Neural progenitor cell (in vitro differentiated cells): ENCODE results near the gene SLC66A3. TPM values are rescaled to one million over a fixed set of nuclear protein-coding genes. Genes with fewer than 3 reads are reported as not detected.
A peak's percentile ranks its signal among the peaks of the same experiment; 100 is the strongest.

Experiments used
- DNase-seq: peaks from one replicate; pipeline ENCODE4 v3.0.0-alpha.2; 2016; ENCODE audit warnings: low spot score
- H2AFZ ChIP-seq: fragments of 200-600 bp; sonication (generic); replicated peaks from 2 replicates; pipeline ENCODE4 v1.6.1; 2016; ENCODE audit warnings: antibody characterized with exemption
- H3F3A ChIP-seq: fragments of 200-600 bp; sonication (generic); 2 replicates; pipeline ENCODE4 v1.6.1; 2016; ENCODE audit warnings: antibody characterized with exemption, low read depth
- H3K27ac ChIP-seq: fragments of 200-600 bp; sonication (generic); 2 replicates; pipeline ENCODE4 v1.5.1; 2016; ENCODE audit warnings: mild to moderate bottlenecking
- H3K27me3 ChIP-seq: fragments of 200-600 bp; sonication (generic); 2 replicates; pipeline ENCODE4 v1.6.1; 2016; ENCODE audit warnings: mild to moderate bottlenecking, moderate library complexity
- H3K36me3 ChIP-seq: fragments of 200-600 bp; sonication (generic); 2 replicates; pipeline ENCODE4 v1.5.1; 2016
- H3K4me1 ChIP-seq: fragments of 200-600 bp; sonication (generic); 2 replicates; pipeline ENCODE4 v1.6.1; 2016; ENCODE audit warnings: mixed run types
- H3K4me2 ChIP-seq: fragments of 200-600 bp; sonication (generic); 2 replicates; pipeline ENCODE4 v1.6.1; 2016
- H3K4me3 ChIP-seq: fragments of 200-600 bp; sonication (generic); 2 replicates; pipeline ENCODE4 v1.5.1; 2016
- H3K79me2 ChIP-seq: fragments of 200-600 bp; sonication (generic); 2 replicates; pipeline ENCODE4 v1.6.1; 2016; ENCODE audit warnings: low read depth
- H3K9ac ChIP-seq: fragments of 200-600 bp; sonication (generic); 2 replicates; pipeline ENCODE4 v1.6.1; 2016
- H3K9me3 ChIP-seq: fragments of 200-600 bp; sonication (generic); 2 replicates; pipeline ENCODE4 v1.5.1; 2016; ENCODE audit warnings: low read depth
- H4K20me1 ChIP-seq: fragments of 200-600 bp; sonication (generic); 2 replicates; pipeline ENCODE4 v1.6.1; 2016; ENCODE audit warnings: low read depth
- H3K27ac Mint-ChIP-seq: 3 replicates; pipeline ENCODE4 v1.8.0; 2021; ENCODE audit warnings: mixed read lengths
- H3K27me3 Mint-ChIP-seq: 2 replicates; pipeline ENCODE4 v1.8.0; 2022; ENCODE audit warnings: low read depth, mild to moderate bottlenecking, inconsistent platforms, moderate library complexity, mixed read lengths; ENCODE audit not compliant: insufficient read depth
- H3K36me3 Mint-ChIP-seq: 3 replicates; pipeline ENCODE4 v1.8.0; 2021; ENCODE audit warnings: mixed read lengths
- H3K4me1 Mint-ChIP-seq: 3 replicates; pipeline ENCODE4 v1.8.0; 2021; ENCODE audit warnings: mixed read lengths
- H3K4me3 Mint-ChIP-seq: 3 replicates; pipeline ENCODE4 v1.8.0; 2021; ENCODE audit warnings: mild to moderate bottlenecking, moderate library complexity, mixed read lengths
- H3K9me3 Mint-ChIP-seq: 3 replicates; pipeline ENCODE4 v1.8.0; 2020; ENCODE audit warnings: mixed read lengths
- EZH2 ChIP-seq: fragments of 200-600 bp; sonication (generic); IDR thresholded peaks from 2 replicates; pipeline ENCODE4 v1.6.1; 2017; ENCODE audit warnings: antibody characterized with exemption, mild to moderate bottlenecking, moderate library complexity
- EZH2phosphoT487 ChIP-seq: fragments of 200-600 bp; sonication (generic); IDR thresholded peaks from 2 replicates; pipeline ENCODE4 v1.6.1; 2017; ENCODE audit warnings: antibody characterized with exemption
- total RNA-seq: library from RNA; depleted of rRNA; stranded (reverse); fragments of >200 nt; gene quantifications from 2 replicates; pipeline ENCODE4 v1.2.3, GENCODE V29; 2015; ENCODE audit warnings: low replicate concordance
- TF ChIP-seq, protein P1 (sequence below): fragments of 200-600 bp; sonication (generic); IDR thresholded peaks from 2 replicates; pipeline ENCODE4 v1.5.1; 2017; ENCODE audit warnings: antibody characterized with exemption, mild to moderate bottlenecking

SLC66A3 gene
- total RNA-seq, 1 donor from 2014 or later = 19.3 TPM

DNA sequence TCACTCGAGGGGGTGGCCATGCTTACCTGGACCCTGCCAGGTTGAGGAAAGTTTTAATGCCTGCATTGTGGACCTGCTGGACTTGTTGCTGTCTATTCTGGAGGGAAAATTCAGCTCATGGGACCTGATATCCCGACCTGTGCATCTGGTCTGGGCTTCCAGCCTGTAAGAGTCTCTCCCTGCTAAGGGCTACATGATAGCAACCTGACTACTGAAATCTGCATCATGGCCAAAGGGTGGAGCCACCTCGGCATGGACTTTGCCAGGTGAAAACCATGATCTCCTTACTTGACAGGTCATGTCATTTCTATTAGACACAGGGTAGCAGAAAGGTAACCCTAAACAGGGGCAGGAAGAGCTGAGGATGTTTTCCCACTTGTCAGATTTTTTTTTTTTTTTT is 12.9 kb upstream of the SLC66A3 start:
- Histone ChIP-seq H3K9ac (no peak overlapping the region), H3K9me3 (no peaks in the 10 kb centered on the region), H3F3A (no peaks in the 10 kb centered on the region), H3K79me2 (no peaks in the 10 kb centered on the region), H2AFZ (no peak overlapping the region), H3K27me3 (no peaks in the 10 kb centered on the region), H4K20me1 (no peaks in the 10 kb centered on the region), H3K4me1 (no peaks in the 10 kb centered on the region), H3K27ac (no peak overlapping the region), H3K4me2 (no peak overlapping the region), H3K4me3 (no peak overlapping the region), H3K36me3 (no peaks in the 10 kb centered on the region)
- no peak overlapping the region for H3K4me3 Mint-ChIP-seq
- DNase-seq = no peak
- no peaks in the 10 kb centered on the region for H3K36me3 Mint-ChIP-seq
- no peak for TF ChIP-seq EZH2
- TF ChIP-seq EZH2phosphoT487 = no peak
- TF ChIP-seq, protein P1, sequence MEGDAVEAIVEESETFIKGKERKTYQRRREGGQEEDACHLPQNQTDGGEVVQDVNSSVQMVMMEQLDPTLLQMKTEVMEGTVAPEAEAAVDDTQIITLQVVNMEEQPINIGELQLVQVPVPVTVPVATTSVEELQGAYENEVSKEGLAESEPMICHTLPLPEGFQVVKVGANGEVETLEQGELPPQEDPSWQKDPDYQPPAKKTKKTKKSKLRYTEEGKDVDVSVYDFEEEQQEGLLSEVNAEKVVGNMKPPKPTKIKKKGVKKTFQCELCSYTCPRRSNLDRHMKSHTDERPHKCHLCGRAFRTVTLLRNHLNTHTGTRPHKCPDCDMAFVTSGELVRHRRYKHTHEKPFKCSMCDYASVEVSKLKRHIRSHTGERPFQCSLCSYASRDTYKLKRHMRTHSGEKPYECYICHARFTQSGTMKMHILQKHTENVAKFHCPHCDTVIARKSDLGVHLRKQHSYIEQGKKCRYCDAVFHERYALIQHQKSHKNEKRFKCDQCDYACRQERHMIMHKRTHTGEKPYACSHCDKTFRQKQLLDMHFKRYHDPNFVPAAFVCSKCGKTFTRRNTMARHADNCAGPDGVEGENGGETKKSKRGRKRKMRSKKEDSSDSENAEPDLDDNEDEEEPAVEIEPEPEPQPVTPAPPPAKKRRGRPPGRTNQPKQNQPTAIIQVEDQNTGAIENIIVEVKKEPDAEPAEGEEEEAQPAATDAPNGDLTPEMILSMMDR = no peak
- H3K9me3 Mint-ChIP-seq = peaks cover 4% of the 10 kb centered on the region
- peaks cover 8% of the 10 kb centered on the region for H3K4me1 Mint-ChIP-seq
- peaks cover 3% of the 10 kb centered on the region for H3K27me3 Mint-ChIP-seq
- no peak overlapping the region for H3K27ac Mint-ChIP-seq

DNA sequence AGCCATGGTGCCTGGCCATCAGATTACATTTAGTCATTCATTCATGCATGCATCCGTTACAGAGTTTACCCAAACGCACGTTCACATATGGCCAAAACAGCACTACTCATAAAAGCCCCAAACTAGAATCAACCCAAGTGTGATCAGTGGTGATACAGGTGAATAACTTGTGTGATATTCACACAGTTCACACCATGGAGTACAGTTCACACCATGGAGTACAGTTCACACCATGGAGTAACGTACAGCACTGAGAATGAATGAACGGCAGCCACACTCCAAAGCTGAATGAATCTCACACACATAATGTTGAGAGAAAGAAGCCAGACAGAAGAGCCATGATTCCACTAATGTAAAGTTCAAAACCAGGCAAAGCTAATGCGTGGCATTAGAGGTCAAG is 12.3 kb upstream of the SLC66A3 start:
- no peaks in the 10 kb centered on the region for H3K79me2 ChIP-seq
- H3K27ac ChIP-seq = no peak overlapping the region
- H3K27me3 ChIP-seq = no peaks in the 10 kb centered on the region
- no peak for DNase-seq
- no peak overlapping the region for H3K9ac ChIP-seq
- TF ChIP-seq EZH2 = no peak
- TF ChIP-seq EZH2phosphoT487 = no peak
- TF ChIP-seq, protein P1 = no peak
- no peak overlapping the region for H3K4me3 Mint-ChIP-seq
- H3K4me1 Mint-ChIP-seq = peaks cover 8% of the 10 kb centered on the region
- no peak overlapping the region for H3K27ac Mint-ChIP-seq
- H4K20me1 ChIP-seq = no peaks in the 10 kb centered on the region
- H3K4me1 ChIP-seq = no peaks in the 10 kb centered on the region
- H3K4me2 ChIP-seq = no peak overlapping the region
- peaks cover 3% of the 10 kb centered on the region for H3K27me3 Mint-ChIP-seq
- H3K4me3 ChIP-seq = no peak overlapping the region
- no peak overlapping the region for H2AFZ ChIP-seq
- H3K36me3 ChIP-seq = no peaks in the 10 kb centered on the region
- no peaks in the 10 kb centered on the region for H3K9me3 ChIP-seq
- H3F3A ChIP-seq = no peaks in the 10 kb centered on the region
- peaks cover 4% of the 10 kb centered on the region for H3K9me3 Mint-ChIP-seq
- H3K36me3 Mint-ChIP-seq = no peaks in the 10 kb centered on the region

DNA sequence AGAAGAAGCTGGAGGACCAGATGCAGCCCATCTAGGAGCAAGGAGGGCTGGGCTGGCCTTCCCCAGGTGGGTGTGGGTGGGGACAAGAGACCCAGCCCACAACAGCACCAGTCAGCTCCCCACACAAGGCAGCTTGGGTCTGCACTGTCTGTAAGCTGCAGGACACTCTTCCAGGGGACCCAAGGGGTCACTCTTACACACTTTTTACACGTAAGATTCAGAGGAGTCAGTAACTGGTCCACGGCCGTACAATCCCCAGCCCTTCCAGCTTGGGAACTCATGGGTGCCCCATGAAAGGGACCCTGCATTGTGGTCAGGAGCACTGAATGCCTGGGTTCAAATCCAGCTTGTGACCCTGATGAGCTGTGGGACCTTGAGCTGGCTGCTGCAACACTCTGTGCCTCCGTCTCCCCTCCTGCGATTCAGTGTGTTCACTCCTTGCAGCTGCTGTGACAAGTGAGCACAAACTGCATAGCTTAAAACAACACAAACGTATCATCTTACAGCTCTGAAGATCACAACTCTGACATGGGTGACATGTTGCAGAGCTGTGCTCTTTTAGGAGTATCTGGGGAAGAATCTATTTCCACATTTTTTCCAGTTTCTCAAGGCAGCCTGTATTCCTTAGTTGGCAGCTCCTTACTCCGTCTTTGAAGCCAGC is 11.1 kb upstream of the SLC66A3 start:
- H3K9ac ChIP-seq = no peak overlapping the region
- peak overlapping the region; percentile 80 for H3K27ac Mint-ChIP-seq
- no peaks in the 10 kb centered on the region for H3K27me3 ChIP-seq
- DNase-seq = no peak
- H3K36me3 ChIP-seq = no peaks in the 10 kb centered on the region
- peaks cover 3% of the 10 kb centered on the region for H3K27me3 Mint-ChIP-seq
- no peaks in the 10 kb centered on the region for H3F3A ChIP-seq
- H3K4me3 ChIP-seq = no peak overlapping the region
- peaks cover 4% of the 10 kb centered on the region for H3K9me3 Mint-ChIP-seq
- H3K4me1 Mint-ChIP-seq = peaks cover 8% of the 10 kb centered on the region
- no peaks in the 10 kb centered on the region for H4K20me1 ChIP-seq
- H3K79me2 ChIP-seq = no peaks in the 10 kb centered on the region
- TF ChIP-seq EZH2 = no peak
- no peak for TF ChIP-seq EZH2phosphoT487
- TF ChIP-seq, protein P1 = no peak
- H3K4me2 ChIP-seq = no peak overlapping the region
- H3K27ac ChIP-seq = no peak overlapping the region
- no peaks in the 10 kb centered on the region for H3K36me3 Mint-ChIP-seq
- H2AFZ ChIP-seq = no peak overlapping the region
- H3K4me1 ChIP-seq = no peaks in the 10 kb centered on the region
- no peak overlapping the region for H3K4me3 Mint-ChIP-seq
- H3K9me3 ChIP-seq = no peaks in the 10 kb centered on the region
